ENCODE data around the gene LPAR6. TPM values are rescaled to one million over a fixed set of nuclear protein-coding genes. Genes with fewer than 3 reads are reported as not detected.

The LPAR6 gene
- total and polyA plus RNA-seq, 2 experiments from 2014 or later: 6.6 to 8.1 TPM

DNA sequence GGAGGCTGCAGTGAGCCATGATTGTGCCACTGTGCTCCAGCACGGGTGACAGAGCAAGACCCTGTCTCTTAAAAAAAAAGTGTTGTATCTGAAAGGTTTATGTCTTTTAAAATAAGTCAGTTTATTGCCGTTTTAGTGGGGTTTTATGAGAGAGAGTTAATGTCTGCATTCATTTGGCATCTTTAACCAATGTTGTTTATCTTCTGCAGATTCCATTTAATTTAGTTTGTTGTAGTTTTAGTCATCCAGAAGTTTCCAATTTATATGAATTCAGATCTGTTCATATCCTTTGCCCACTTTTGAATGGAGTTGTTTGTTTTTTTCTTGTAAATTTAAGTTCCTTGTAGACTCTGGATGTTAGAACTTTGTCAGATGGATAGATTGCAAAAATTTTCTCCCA lies 36.7 kb upstream of the LPAR6 start:
- in situ Hi-C loops (cut with MboI): no loop called here
- Histone ChIP-seq H3K4me3 (peak overlapping the region; percentile 30), H3K27ac (peak overlapping the region; percentile 15), H3K27me3 (replicated peaks; ENCODE audit: insufficient read depth) (no peaks in the 10 kb centered on the region), H3K9ac (no peak overlapping the region), H3K9me3 (ENCODE audit: low read depth) (no peaks in the 10 kb centered on the region), H3K79me2 (ENCODE audit: insufficient read depth) (peaks cover 54% of the 10 kb centered on the region), H3K4me1 (ENCODE audit: insufficient read depth) (peaks cover 36% of the 10 kb centered on the region), H3K4me2 (ENCODE audit: unreplicated experiment) (peak overlapping the region; percentile 74), H4K20me1 (ENCODE audit: insufficient read depth) (no peaks in the 10 kb centered on the region), H3K9me2 (ENCODE audit: insufficient read depth) (no peaks in the 10 kb centered on the region; the same call in 1 of the 2 replicates), H3K36me3 (ENCODE audit: low read depth) (peaks cover 16% of the 10 kb centered on the region), H2AFZ (no peak overlapping the region), H3F3A (ENCODE audit: insufficient read depth) (peaks cover 72% of the 10 kb centered on the region)
- no peak for TF ChIP-seq EZH2 (IDR thresholded peaks at IDR 0.05; ENCODE audit: insufficient read depth, poor library complexity, severe bottlenecking)
- TF ChIP-seq EZH2phosphoT487 (IDR thresholded peaks at IDR 0.05; ENCODE audit: insufficient read depth, low read depth): no peak
- 46 to 60% methylated on average over 2 of the region's 2 CpGs for WGBS, 2 experiments (ENCODE audit: low coverage in 1 of 2, low lambda C conversion rate in 2 of 2, missing lambda C conversion rate in 2 of 2)
- peak; percentile 26 for DNase-seq

DNA sequence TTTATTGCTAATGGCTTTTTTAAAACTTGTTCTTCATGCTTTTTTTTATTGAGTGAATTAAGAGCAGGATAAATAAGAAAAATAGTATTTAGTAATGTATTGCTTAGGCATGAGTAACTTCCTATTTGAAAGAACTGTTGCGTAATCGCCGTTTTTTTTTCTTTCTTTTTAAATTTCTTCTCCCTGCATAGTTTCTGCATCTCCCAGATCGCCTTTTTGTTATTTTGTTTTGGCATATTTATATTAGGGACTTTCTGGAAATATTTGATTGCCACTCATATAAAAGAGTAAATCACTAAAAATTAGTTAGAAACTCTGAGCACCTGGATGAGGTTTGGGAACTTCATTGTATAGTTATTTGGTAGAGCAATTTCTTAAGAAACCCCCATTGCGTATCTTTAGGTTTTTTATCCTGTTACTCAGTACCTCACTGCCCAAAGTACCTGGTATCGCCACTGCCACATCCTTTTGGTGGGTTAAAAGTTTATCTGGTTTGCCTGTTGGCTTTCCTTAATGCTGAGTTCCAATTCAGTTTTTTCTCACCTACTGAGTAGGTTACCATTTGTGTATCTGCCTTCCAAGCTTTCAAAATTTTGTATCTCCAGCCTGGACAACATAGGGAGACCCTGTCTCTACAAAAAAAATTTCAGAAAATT lies 36.2 kb upstream of the LPAR6 start:
- in situ Hi-C loops (cut with MboI): no loop called here
- peaks cover 72% of the 10 kb centered on the region for H3F3A ChIP-seq (ENCODE audit: insufficient read depth)
- H3K9me3 ChIP-seq (ENCODE audit: low read depth): no peaks in the 10 kb centered on the region
- H3K9me2 ChIP-seq (ENCODE audit: insufficient read depth): no peaks in the 10 kb centered on the region; the same call in 1 of the 2 replicates
- peaks cover 36% of the 10 kb centered on the region for H3K4me1 ChIP-seq (ENCODE audit: insufficient read depth)
- WGBS, 2 experiments (ENCODE audit: low coverage in 1 of 2, low lambda C conversion rate in 2 of 2, missing lambda C conversion rate in 2 of 2): 1% methylated on average over 6 of the region's 6 CpGs
- no peaks in the 10 kb centered on the region for H3K27me3 ChIP-seq (replicated peaks; ENCODE audit: insufficient read depth)
- peak overlapping the region; percentile 15 for H3K27ac ChIP-seq
- TF ChIP-seq EZH2 (IDR thresholded peaks at IDR 0.05; ENCODE audit: insufficient read depth, poor library complexity, severe bottlenecking) (no peak), EZH2phosphoT487 (IDR thresholded peaks at IDR 0.05; ENCODE audit: insufficient read depth, low read depth) (no peak)
- DNase-seq: peak; percentile 80
- no peaks in the 10 kb centered on the region for H4K20me1 ChIP-seq (ENCODE audit: insufficient read depth)
- peaks cover 12% of the 10 kb centered on the region for H3K36me3 ChIP-seq (ENCODE audit: low read depth)
- peaks cover 54% of the 10 kb centered on the region for H3K79me2 ChIP-seq (ENCODE audit: insufficient read depth)
- peak overlapping the region; percentile 30 for H3K4me3 ChIP-seq
- no peak overlapping the region for H2AFZ ChIP-seq
- 0 out of 2 replicates have a peak overlapping the region, but pooled peaks have one; percentile 0 for H3K9ac ChIP-seq
- H3K4me2 ChIP-seq (ENCODE audit: unreplicated experiment): peak overlapping the region; percentile 74

DNA sequence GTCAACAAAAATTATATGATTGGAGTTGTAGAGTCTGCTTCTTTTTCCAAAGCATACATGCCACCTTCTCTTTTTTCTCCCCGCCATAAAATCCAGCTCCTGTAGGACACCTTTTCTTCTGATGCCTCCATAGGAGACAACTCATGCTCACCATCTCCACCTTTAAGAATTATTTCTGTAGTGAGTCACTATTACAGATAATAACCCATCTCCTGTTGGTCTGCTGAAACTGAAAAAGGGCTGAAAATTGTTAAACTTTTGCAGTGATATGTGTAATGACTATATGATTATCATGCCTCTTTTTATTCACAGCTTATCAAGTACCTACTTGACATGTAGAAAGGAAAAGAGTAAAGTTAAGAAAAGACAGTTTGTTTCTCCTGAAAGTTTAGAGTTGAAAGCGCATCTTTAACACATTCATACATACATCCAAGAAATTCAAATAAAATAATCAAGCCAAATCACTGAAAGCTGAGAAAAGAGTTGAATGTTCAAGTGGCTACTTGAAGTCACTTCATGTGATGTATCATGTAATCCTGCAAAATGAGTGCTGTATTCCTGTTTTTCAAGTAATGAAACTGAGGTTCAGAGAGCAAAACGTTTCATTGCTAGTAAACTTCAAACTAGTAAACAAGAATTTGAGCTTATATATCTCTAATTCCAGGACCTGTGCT lies 35.5 kb upstream of the LPAR6 start:
- Histone ChIP-seq H3K27ac (peak overlapping the region; percentile 15; the same call in 1 of the 2 replicates), H3K79me2 (ENCODE audit: insufficient read depth) (peaks cover 50% of the 10 kb centered on the region), H3K9me3 (ENCODE audit: low read depth) (no peaks in the 10 kb centered on the region), H3K4me1 (ENCODE audit: insufficient read depth) (peaks cover 36% of the 10 kb centered on the region), H2AFZ (no peak overlapping the region), H3K36me3 (ENCODE audit: low read depth) (peaks cover 6% of the 10 kb centered on the region), H3K9ac (no peak overlapping the region), H3K9me2 (ENCODE audit: insufficient read depth) (no peaks in the 10 kb centered on the region; the same call in 1 of the 2 replicates), H3K4me2 (ENCODE audit: unreplicated experiment) (peak overlapping the region; percentile 74), H3F3A (ENCODE audit: insufficient read depth) (peaks cover 72% of the 10 kb centered on the region), H3K4me3 (peak overlapping the region; percentile 30), H4K20me1 (ENCODE audit: insufficient read depth) (no peaks in the 10 kb centered on the region), H3K27me3 (replicated peaks; ENCODE audit: insufficient read depth) (no peaks in the 10 kb centered on the region)
- peak; percentile 26 for DNase-seq
- TF ChIP-seq EZH2 (IDR thresholded peaks at IDR 0.05; ENCODE audit: insufficient read depth, poor library complexity, severe bottlenecking): no peak
- no peak for TF ChIP-seq EZH2phosphoT487 (IDR thresholded peaks at IDR 0.05; ENCODE audit: insufficient read depth, low read depth)
- in situ Hi-C loops (cut with MboI): no loop called here
- 64 to 65% methylated on average over 3 of the region's 3 CpGs for WGBS, 2 experiments (ENCODE audit: low coverage in 1 of 2, low lambda C conversion rate in 2 of 2, missing lambda C conversion rate in 2 of 2)

DNA sequence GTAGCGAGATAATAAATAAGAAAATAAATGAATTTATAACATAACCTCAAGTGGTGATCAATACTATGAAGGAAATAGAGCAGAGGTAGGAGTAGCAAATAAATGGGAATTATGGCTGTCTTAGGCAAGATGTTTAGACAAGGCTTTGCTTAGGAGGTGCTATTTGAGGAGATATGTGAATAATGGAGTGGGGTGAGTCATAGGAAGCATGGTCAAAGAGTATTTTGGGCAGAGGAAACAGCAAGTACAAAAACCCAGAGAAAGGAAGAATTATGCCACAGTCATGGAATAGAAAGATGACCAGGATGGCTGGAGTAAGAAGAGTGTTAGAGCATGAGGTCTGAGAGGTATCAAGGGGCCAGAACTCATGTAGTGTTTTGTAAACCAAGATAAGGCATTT lies 33.6 kb upstream of the LPAR6 start:
- peaks cover 32% of the 10 kb centered on the region for H3K79me2 ChIP-seq (ENCODE audit: insufficient read depth)
- no peaks in the 10 kb centered on the region for H3K9me3 ChIP-seq (ENCODE audit: low read depth)
- no peak overlapping the region for H3K9ac ChIP-seq
- in situ Hi-C loops (cut with MboI): no loop called here
- DNase-seq: peak; percentile 80
- H3K4me2 ChIP-seq (ENCODE audit: unreplicated experiment): peak overlapping the region; percentile 20
- H4K20me1 ChIP-seq (ENCODE audit: insufficient read depth): no peaks in the 10 kb centered on the region
- peaks cover 60% of the 10 kb centered on the region for H3F3A ChIP-seq (ENCODE audit: insufficient read depth)
- no peak overlapping the region for H3K4me3 ChIP-seq
- no peaks in the 10 kb centered on the region for H3K9me2 ChIP-seq (ENCODE audit: insufficient read depth)
- peak overlapping the region; percentile 34 for H3K27ac ChIP-seq
- WGBS, 2 experiments (ENCODE audit: low coverage in 1 of 2, low lambda C conversion rate in 2 of 2, missing lambda C conversion rate in 2 of 2): 92 to 94% methylated on average over 1 of the region's 1 CpG
- no peak overlapping the region for H2AFZ ChIP-seq
- TF ChIP-seq EZH2 (IDR thresholded peaks at IDR 0.05; ENCODE audit: insufficient read depth, poor library complexity, severe bottlenecking): no peak
- no peak for TF ChIP-seq EZH2phosphoT487 (IDR thresholded peaks at IDR 0.05; ENCODE audit: insufficient read depth, low read depth)
- no peaks in the 10 kb centered on the region for H3K27me3 ChIP-seq (replicated peaks; ENCODE audit: insufficient read depth)
- no peaks in the 10 kb centered on the region; the same call in 1 of the 2 replicates for H3K36me3 ChIP-seq (ENCODE audit: low read depth)
- H3K4me1 ChIP-seq (ENCODE audit: insufficient read depth): peaks cover 36% of the 10 kb centered on the region

All from GM23248 (cell line).